Measurements from ENCODE around the gene RTL10.

RTL10 gene

GRCh38 chr22:19859861-19860510 is 5.3 kb upstream of the RTL10 start:
- DNase-seq, result no peak

- DNase-seq, result no peak
Measured at GRCh38 chr22:19857382-19857781, 2.7 kb upstream of the RTL10 start.

- peak; percentile 12 for DNase-seq
Measured at GRCh38 chr22:19855504-19856409, 1.1 kb upstream of the RTL10 start.

GRCh38 chr22:19853879-19854777 is 546 bp downstream of the RTL10 start:
- DNase-seq, result no peak

GRCh38 chr22:19853058-19853878 is 1.4 kb downstream of the RTL10 start:
- DNase-seq, result no peak

GRCh38 chr22:19852177-19852781 is 2.4 kb downstream of the RTL10 start:
- DNase-seq, result peak; percentile 37

GRCh38 chr22:19851291-19852176 is 3.1 kb downstream of the RTL10 start:
- DNase-seq, result no peak

GRCh38 chr22:19850763-19851109 is 3.9 kb downstream of the RTL10 start:
- DNase-seq, result no peak

- no peak for DNase-seq
Measured at GRCh38 chr22:19849835-19850762, 4.6 kb downstream of the RTL10 start.

GRCh38 chr22:19848298-19849224 is 6.1 kb downstream of the RTL10 start:
- DNase-seq, result no peak

- no peak for DNase-seq
Measured at GRCh38 chr22:19847345-19847632, 7.4 kb downstream of the RTL10 start.

GRCh38 chr22:19846620-19847344 is 7.9 kb downstream of the RTL10 start:
- no peak for DNase-seq

- DNase-seq, result no peak
Measured at GRCh38 chr22:19845054-19845722, 9.5 kb downstream of the RTL10 start.

- no peak for DNase-seq
Measured at GRCh38 chr22:19844377-19845053, 10.2 kb downstream of the RTL10 start.

GRCh38 chr22:19843857-19844376 is 10.8 kb downstream of the RTL10 start:
- DNase-seq, result no peak

- DNase-seq, result peak; percentile 23
Measured at GRCh38 chr22:19843107-19843856, 11.4 kb downstream of the RTL10 start.

Measured in NCI-H1694 (cell line).